NB4 (cell line): ENCODE data around the gene ADGRA3.

Experiments
- DNase-seq: peaks from one replicate; pipeline ENCODE4 v3.0.0; 2010; ENCODE audit warnings: low read depth
- H3K4me3 ChIP-seq: one replicate; pipeline ENCODE4 v1.5.1; 2011; ENCODE audit warnings: mild to moderate bottlenecking, low read depth, low read length, moderate library complexity
- CTCF ChIP-seq: IDR thresholded peaks from one replicate; pipeline ENCODE4 v1.5.1; 2012; ENCODE audit warnings: low read depth, low read length
- MAX ChIP-seq: IDR thresholded peaks from 2 replicates; pipeline ENCODE4 v1.6.1; 2011; ENCODE audit warnings: low read depth, low read length
- MYC ChIP-seq: IDR thresholded peaks from 2 replicates; pipeline ENCODE4 v1.6.1; 2011; ENCODE audit warnings: low read depth, low read length
- POLR2A ChIP-seq: IDR thresholded peaks from 2 replicates; pipeline ENCODE4 v1.6.1; 2011; ENCODE audit warnings: mild to moderate bottlenecking; ENCODE audit not compliant: insufficient read length; ENCODE audit errors: extremely low read depth

The ADGRA3 gene

GRCh38 chr4:22504922-22505321, 10.9 kb downstream of the ADGRA3 start:
- no peak for TF ChIP-seq MAX
- no peak for DNase-seq
- no peak overlapping the region for H3K4me3 ChIP-seq

- no peak for TF ChIP-seq CTCF
- TF ChIP-seq MYC = no peak
- TF ChIP-seq MAX = no peak
- no peak for TF ChIP-seq POLR2A
- DNase-seq = no peak
- no peak overlapping the region for H3K4me3 ChIP-seq
Measured at GRCh38 chr4:22504447-22504846, 11.4 kb downstream of the ADGRA3 start.

GRCh38 chr4:22502895-22503814, 12.7 kb downstream of the ADGRA3 start:
- DNase-seq = no peak
- no peak overlapping the region for H3K4me3 ChIP-seq
- TF ChIP-seq MYC = no peak
- no peak for TF ChIP-seq MAX
- no peak for TF ChIP-seq POLR2A
- no peak for TF ChIP-seq CTCF

- TF ChIP-seq MYC (no peak), POLR2A (no peak), CTCF (no peak), MAX (no peak)
- DNase-seq = no peak
- H3K4me3 ChIP-seq = no peak overlapping the region
Measured at GRCh38 chr4:22501715-22502095, 14.2 kb downstream of the ADGRA3 start.

- no peak for TF ChIP-seq CTCF
- no peak for TF ChIP-seq MYC
- TF ChIP-seq POLR2A = no peak
- TF ChIP-seq MAX = no peak
- no peak overlapping the region for H3K4me3 ChIP-seq
- no peak for DNase-seq
Measured at GRCh38 chr4:22500831-22501714, 14.8 kb downstream of the ADGRA3 start.
